K562 (cell line): ENCODE results near the gene CMIP. TPM values are rescaled to one million over a fixed set of nuclear protein-coding genes. Genes with fewer than 3 reads are reported as not detected.

Source experiments
- ATAC-seq: fragments of 200-7000 bp; cut with Tn5 transposase; 3 replicates; pipeline ENCODE4 v1.9.1; 2020; ENCODE audit warnings: moderate library complexity
- BruUV-seq: library from RNA; stranded (reverse); fragments of 400-500 nt; replicated peaks from 2 replicates; lab custom pipeline; 2021; lab: Mats Ljungman, UMichigan
- CTCF ChIA-PET: fragments of 300-600 bp; formaldehyde crosslinking; extraction: SDS; loops from one replicate; lab custom pipeline; 2021; ENCODE audit warnings: low intra/inter-chr PET ratio; lab: Yijun Ruan, JAX
- POLR2A ChIA-PET: fragments of 300-600, 350-650 bp; sonication (Branson Sonifier 250); formaldehyde crosslinking; extraction: SDS; loops from one replicate; lab custom pipeline; 2021; ENCODE audit warnings: antibody characterized with exemption, inconsistent platforms; lab: Yijun Ruan, JAX
- DNase-seq, 4 experiments: peaks; one replicate each; pipeline versions ENCODE4 v3.0.0 to v3.0.0-alpha.2; 2011 to 2018; ENCODE audit warnings: low spot score in 3 of 4, mixed read lengths in 3 of 4; ENCODE audit errors: extremely low read depth in 1 of 4
- FAIRE-seq: peaks from 2 replicates; lab custom pipeline; 2011; peaks lifted over from hg19 to GRCh38; lab: Jason Lieb, UNC
- H2AFZ ChIP-seq: 2 replicates; pipeline ENCODE4 v1.6.0; 2011; ENCODE audit warnings: low read depth, low read length, control low read depth, inconsistent platforms
- H3K27ac ChIP-seq: fragments of 200-600 bp; 3 replicates; pipeline ENCODE4 v1.8.0; 2011; ENCODE audit warnings: low read depth, mild to moderate bottlenecking, control low read depth, inconsistent platforms, low read length, moderate library complexity, mixed read lengths; ENCODE audit errors: extremely low read depth
- H3K27me3 ChIP-seq, 2 experiments: fragments of 300-600 bp in 1 of 2; 2 replicates in 1 of 2; 3 replicates in 1 of 2; pipeline versions ENCODE4 v1.6.0 to v1.8.0; 2011; ENCODE audit warnings: inconsistent platforms in 2 of 2, low read length in 2 of 2, mild to moderate bottlenecking in 1 of 2, mixed read lengths in 1 of 2, moderate library complexity in 1 of 2; ENCODE audit not compliant: control insufficient read depth in 2 of 2, insufficient read depth in 2 of 2
- H3K36me3 ChIP-seq: fragments of 300-600 bp; 3 replicates; pipeline ENCODE4 v1.8.0; 2011; ENCODE audit warnings: mild to moderate bottlenecking, low read length, inconsistent platforms; ENCODE audit not compliant: control insufficient read depth, insufficient read depth
- H3K4me1 ChIP-seq, 2 experiments: fragments of 200-600 bp in 1 of 2; replicated peaks in 1 of 2; 2 replicates in 1 of 2; 3 replicates in 1 of 2; pipeline versions ENCODE4 v1.5.1 to v1.8.0; 2011; ENCODE audit warnings: inconsistent platforms in 2 of 2, low read length in 2 of 2, mild to moderate bottlenecking in 1 of 2, mixed read lengths in 1 of 2, moderate library complexity in 1 of 2; ENCODE audit not compliant: control insufficient read depth in 2 of 2, insufficient read depth in 2 of 2
- H3K4me2 ChIP-seq: 2 replicates; pipeline ENCODE4 v1.6.1; 2011; ENCODE audit warnings: low read length, control low read depth, inconsistent platforms, mixed read lengths; ENCODE audit not compliant: insufficient read depth
- H3K4me3 ChIP-seq: fragments of 200-600 bp; sonication (generic), shearing (Covaris generic); 2 replicates; pipeline ENCODE4 v1.5.1; 2016; ENCODE audit warnings: control low read depth, inconsistent platforms
- H3K79me2 ChIP-seq: fragments of 200-600 bp; 3 replicates; pipeline ENCODE4 v1.8.0; 2011; ENCODE audit warnings: low read length, inconsistent platforms; ENCODE audit not compliant: control insufficient read depth, insufficient read depth
- H3K9ac ChIP-seq, 2 experiments: 2 replicates each; pipeline versions ENCODE4 v1.6.0 to v1.6.1; 2011; ENCODE audit warnings: low read depth in 2 of 2, low read length in 2 of 2, control low read depth in 1 of 2, inconsistent platforms in 1 of 2, mild to moderate bottlenecking in 1 of 2, mixed read lengths in 1 of 2; ENCODE audit not compliant: insufficient read depth in 1 of 2
- H3K9me1 ChIP-seq: one replicate; pipeline ENCODE4 v1.6.0; 2011; ENCODE audit warnings: inconsistent platforms, mild to moderate bottlenecking, low read length, moderate library complexity; ENCODE audit not compliant: control insufficient read depth, insufficient read depth
- H3K9me3 ChIP-seq: replicated peaks from 2 replicates; pipeline ENCODE4 v1.5.1; 2011; ENCODE audit warnings: low read depth, low read length, inconsistent platforms; ENCODE audit not compliant: control insufficient read depth, insufficient read depth
- H4K20me1 ChIP-seq: replicated peaks from 2 replicates; pipeline ENCODE4 v1.6.1; 2011; ENCODE audit warnings: low read length, inconsistent platforms, mixed read lengths; ENCODE audit not compliant: control insufficient read depth, insufficient read depth
- BCL6 ChIP-seq: fragments of 250-450 bp; sonication (Bioruptor Pico); IDR thresholded peaks from 2 replicates; pipeline ENCODE4 v1.4.0; 2020
- CBFA2T2 ChIP-seq: fragments of 450-650 bp; conservative IDR thresholded peaks from 2 replicates; pipeline ENCODE4 v1.6.1; 2017; ENCODE audit warnings: mild to moderate bottlenecking
- EWSR1 ChIP-seq: fragments of 450-650 bp; IDR thresholded peaks from 2 replicates; pipeline ENCODE4 v1.6.1; 2018; ENCODE audit warnings: borderline replicate concordance, mild to moderate bottlenecking, low read depth, moderate library complexity; ENCODE audit not compliant: partially characterized antibody
- FOXJ2 ChIP-seq: fragments of 200-800 bp; sonication (Bioruptor generic); IDR thresholded peaks from 2 replicates; pipeline ENCODE4 v1.6.1; 2016; ENCODE audit warnings: missing genetic modification characterization, missing compliant biosample characterization
- KAT8 ChIP-seq: fragments of 450-650 bp; IDR thresholded peaks from 2 replicates; pipeline ENCODE4 v1.6.1; 2016; ENCODE audit warnings: low read depth, mild to moderate bottlenecking
- MBD2 ChIP-seq: sonication (generic); IDR thresholded peaks from 2 replicates; pipeline ENCODE4 v1.6.1; 2016; ENCODE audit warnings: low read depth, borderline replicate concordance
- ZNF79 ChIP-seq: fragments of 250-450 bp; sonication (Bioruptor Pico); IDR thresholded peaks from 2 replicates; pipeline ENCODE4 v1.4.0; 2020; ENCODE audit warnings: low read depth, mild to moderate bottlenecking, moderate library complexity
- WGBS: fragments of 100-300 bp; shearing (Covaris generic); methylation state at CpG from one replicate; pipeline ENCODE4 v1.1.6; 2016; ENCODE audit warnings: low coverage, mixed read lengths; ENCODE audit not compliant: insufficient coverage; ENCODE audit errors: missing lambda C conversion rate; 5-methylcytosine and 5-hydroxymethylcytosine counted together
- in situ Hi-C: fragments of 300-500 bp; cut with MboI; formaldehyde crosslinking; loops from 4 replicates; pipeline ENCODE4 v1.15.0; 2018; ENCODE audit warnings: inconsistent platforms, mixed read lengths
- intact Hi-C: fragments of 100-400 bp; cut with micrococcal nuclease; formaldehyde crosslinking; loops from 2 replicates; pipeline ENCODE4 v1.14.2; 2022
- polyA plus RNA-seq, 8 experiments: library from polyadenylated mRNA; depleted of rRNA in 4 of 8; stranded (reverse) in 5 of 8; unstranded in 3 of 8; fragments of >200 nt; fragmentation: Nextera tagmentation in 2 of 8; fragmentation: Illumina TruSeq in 1 of 8; extraction: Ambion mirVana in 2 of 8; extraction: Trizol in 1 of 8; gene quantifications; 2 replicates each; pipeline versions ENCODE4 v1.2.1 to v1.2.3, GENCODE V29; 2011 to 2014; ENCODE audit warnings: inconsistent platforms in 1 of 8, missing spikeins in 1 of 8
- total RNA-seq, 7 experiments: library from RNA; depleted of rRNA in 6 of 7; stranded (reverse); fragments of >200 nt in 6 of 7; fragmentation: Illumina TruSeq in 2 of 7; extraction: Trizol in 2 of 7; gene quantifications; 2 replicates each; pipeline versions ENCODE4 v1.2.1 to v1.2.3, GENCODE V29; 2011 to 2021; ENCODE audit warnings: low replicate concordance in 1 of 7
- TF ChIP-seq, protein P1 (sequence below): fragments of 450-650 bp; IDR thresholded peaks from 2 replicates; pipeline ENCODE4 v1.6.1; 2016; ENCODE audit warnings: mild to moderate bottlenecking

Gene CMIP
- total and polyA plus RNA-seq, 9 of the 15 experiments (the other 6 are each of a cell fraction or from before 2014, with no cell fraction given), result 0.94 to 82.5 (median 10.3) TPM

DNA sequence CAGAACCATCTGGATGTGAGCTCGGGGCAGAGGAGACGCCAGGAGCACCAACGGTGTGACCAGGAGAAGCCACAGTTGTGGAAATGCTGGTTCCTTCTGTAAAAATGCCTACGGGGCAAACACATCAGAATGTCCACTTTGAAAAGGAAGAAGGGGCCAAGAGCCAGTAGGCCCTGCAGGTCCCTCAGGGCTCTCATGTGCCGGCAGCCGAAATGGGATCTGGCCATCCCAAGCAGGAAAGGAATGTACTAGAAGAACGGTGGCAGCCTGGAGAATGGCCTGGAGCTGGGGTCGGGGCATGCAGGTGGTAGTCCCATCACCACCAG lies 172.4 kb downstream of the CMIP start:
- no peak overlapping the region for H3K4me2 ChIP-seq
- intact Hi-C loops, result no loop called here
- peaks cover 52% of the 10 kb centered on the region; the same call in 2 of the 3 replicates for H3K36me3 ChIP-seq
- H3K79me2 ChIP-seq, result peaks cover 17% of the 10 kb centered on the region; the same call in 2 of the 3 replicates
- no peaks in the 10 kb centered on the region; the same call in 1 of the 2 replicates for H3K9me3 ChIP-seq
- H3K27ac ChIP-seq, result no peak overlapping the region
- TF ChIP-seq, protein P1, sequence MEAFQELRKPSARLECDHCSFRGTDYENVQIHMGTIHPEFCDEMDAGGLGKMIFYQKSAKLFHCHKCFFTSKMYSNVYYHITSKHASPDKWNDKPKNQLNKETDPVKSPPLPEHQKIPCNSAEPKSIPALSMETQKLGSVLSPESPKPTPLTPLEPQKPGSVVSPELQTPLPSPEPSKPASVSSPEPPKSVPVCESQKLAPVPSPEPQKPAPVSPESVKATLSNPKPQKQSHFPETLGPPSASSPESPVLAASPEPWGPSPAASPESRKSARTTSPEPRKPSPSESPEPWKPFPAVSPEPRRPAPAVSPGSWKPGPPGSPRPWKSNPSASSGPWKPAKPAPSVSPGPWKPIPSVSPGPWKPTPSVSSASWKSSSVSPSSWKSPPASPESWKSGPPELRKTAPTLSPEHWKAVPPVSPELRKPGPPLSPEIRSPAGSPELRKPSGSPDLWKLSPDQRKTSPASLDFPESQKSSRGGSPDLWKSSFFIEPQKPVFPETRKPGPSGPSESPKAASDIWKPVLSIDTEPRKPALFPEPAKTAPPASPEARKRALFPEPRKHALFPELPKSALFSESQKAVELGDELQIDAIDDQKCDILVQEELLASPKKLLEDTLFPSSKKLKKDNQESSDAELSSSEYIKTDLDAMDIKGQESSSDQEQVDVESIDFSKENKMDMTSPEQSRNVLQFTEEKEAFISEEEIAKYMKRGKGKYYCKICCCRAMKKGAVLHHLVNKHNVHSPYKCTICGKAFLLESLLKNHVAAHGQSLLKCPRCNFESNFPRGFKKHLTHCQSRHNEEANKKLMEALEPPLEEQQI, result no peak
- TF ChIP-seq MBD2, result no peak
- no peak for TF ChIP-seq BCL6 (CRISPR knock-in tag)
- TF ChIP-seq FOXJ2, result no peak
- no peak for TF ChIP-seq ZNF79 (CRISPR knock-in tag)
- no peak for TF ChIP-seq EWSR1
- no peak for TF ChIP-seq CBFA2T2
- no peak for TF ChIP-seq KAT8
- BruUV-seq, result no TSS peak
- peaks cover 24% of the 10 kb centered on the region; the same call in 1 of the 2 replicates for H4K20me1 ChIP-seq
- no peaks in the 10 kb centered on the region; a peak in 1 of 5 replicates for H3K27me3 ChIP-seq
- CTCF ChIA-PET, result no interaction called here
- WGBS, result 89% methylated on average over 8 of the region's 8 CpGs
- in situ Hi-C loops, result no loop called here
- no peak for FAIRE-seq
- POLR2A ChIA-PET, result interaction anchor here (0.5 to 2.0 kb wide), 4 partner anchors 15 to 249 kb away, joined by 3 to 6 read pairs (median 4); no protein-coding TSS in a partner anchor
- no peak overlapping the region for H3K4me3 ChIP-seq
- peaks cover 11% of the 10 kb centered on the region for H3K9me1 ChIP-seq
- no peak for ATAC-seq
- no peak for DNase-seq
- H2AFZ ChIP-seq, result no peak overlapping the region
- H3K4me1 ChIP-seq, result peaks cover 0 to 17% of the 10 kb centered on the region in 2 experiments; a peak in 2 of 5 replicates
- peak overlapping the region in 1 of 2 experiments; percentile 12; a peak in 2 of 4 replicates for H3K9ac ChIP-seq
